Measurements from ENCODE around the gene KLRC4.
"Not testable (repeated sequence)": the region's sequence is repeated elsewhere in the genome, so short reads cannot be mapped to it uniquely, and the experiment has no call there.

GRCh38 chr12:10371893-10372535 lies 37.5 kb downstream of the KLRC4 start:
- TF ChIP-seq EZH2phosphoT487 (IDR thresholded peaks at IDR 0.05; ENCODE audit: borderline replicate concordance, low read depth, low read length); CTCF (conservative IDR thresholded peaks at IDR 0.05; ENCODE audit: low read length): not testable (repeated sequence)
